HG03108 (cell line): ENCODE data around the gene MS4A4A.
A peak's percentile ranks its signal among the peaks of the same experiment; 100 is the strongest.
"Not testable (repeated sequence)": the region's sequence is repeated elsewhere in the genome, so short reads cannot be mapped to it uniquely, and the experiment has no call there.

Experiments used
- ATAC-seq: cut with Tn5 transposase; IDR thresholded peaks from one replicate; pipeline ENCODE4 v1.9.1; 2021; ENCODE audit warnings: moderate library complexity; ENCODE audit not compliant: unreplicated experiment

Gene MS4A4A

GRCh38 chr11:60301178-60301577 is 20.7 kb downstream of the MS4A4A start:
- no peak for ATAC-seq

- not testable (repeated sequence) for ATAC-seq
Measured at GRCh38 chr11:60301884-60302283, 21.4 kb downstream of the MS4A4A start.

- ATAC-seq: no peak
Measured at GRCh38 chr11:60303661-60304060, 23.2 kb downstream of the MS4A4A start.

- no peak for ATAC-seq
Measured at GRCh38 chr11:60305906-60306619, 25.6 kb downstream of the MS4A4A start.

- ATAC-seq: no peak
Measured at GRCh38 chr11:60307507-60308195, 27.2 kb downstream of the MS4A4A start.

GRCh38 chr11:60310407-60310998 is 30.0 kb downstream of the MS4A4A start:
- peak; percentile 53 for ATAC-seq

GRCh38 chr11:60314635-60315321 is 34.3 kb downstream of the MS4A4A start:
- ATAC-seq: no peak

- ATAC-seq: no peak
Measured at GRCh38 chr11:60315871-60316270, 35.4 kb downstream of the MS4A4A start.

- ATAC-seq: no peak
Measured at GRCh38 chr11:60316317-60316716, 35.9 kb downstream of the MS4A4A start.

- no peak for ATAC-seq
Measured at GRCh38 chr11:60318726-60319125, 38.3 kb downstream of the MS4A4A start.

GRCh38 chr11:60321051-60321450 is 40.6 kb downstream of the MS4A4A start:
- ATAC-seq: no peak

- no peak for ATAC-seq
Measured at GRCh38 chr11:60326955-60327354, 46.5 kb downstream of the MS4A4A start, which contains the start of gene MS4A6E. TSS of gene MS4A6E (plus strand) at chr11:60327255. CDS start at chr11:60334896, 7,641 bp downstream.

GRCh38 chr11:60328460-60328859 is 48.0 kb downstream of the MS4A4A start:
- ATAC-seq: no peak

GRCh38 chr11:60332846-60333245 is 52.4 kb downstream of the MS4A4A start:
- no peak for ATAC-seq

GRCh38 chr11:60334005-60334620 is 53.6 kb downstream of the MS4A4A start:
- ATAC-seq: no peak

GRCh38 chr11:60336767-60337391 is 56.4 kb downstream of the MS4A4A start:
- no peak for ATAC-seq

GRCh38 chr11:60338053-60338452 is 57.6 kb downstream of the MS4A4A start:
- ATAC-seq: no peak

- ATAC-seq: no peak
Measured at GRCh38 chr11:60339356-60339755, 58.9 kb downstream of the MS4A4A start.

- no peak for ATAC-seq
Measured at GRCh38 chr11:60343094-60343704, 62.7 kb downstream of the MS4A4A start.

- no peak for ATAC-seq
Measured at GRCh38 chr11:60344146-60344545, 63.7 kb downstream of the MS4A4A start.
